K562 (cell line): ENCODE measurements around the gene DLX2. TPM values are rescaled to one million over a fixed set of nuclear protein-coding genes. Genes with fewer than 3 reads are reported as not detected.

ENCODE experiments used
- AFF4 ChIP-seq: sonication (generic); formaldehyde crosslinking; IDR thresholded peaks from 2 replicates; pipeline ENCODE4 v1.8.0; 2023; ENCODE audit warnings: mild to moderate bottlenecking, missing genetic modification reagents
- ARID2 ChIP-seq: fragments of 450-650 bp; IDR thresholded peaks from 2 replicates; pipeline ENCODE4 v1.6.1; 2017; ENCODE audit warnings: antibody characterized with exemption, mild to moderate bottlenecking
- CBFA2T3 ChIP-seq: fragments of 450-650 bp; IDR thresholded peaks from 2 replicates; pipeline ENCODE4 v1.6.1; 2017
- FOXP1 ChIP-seq: sonication (generic); formaldehyde crosslinking; IDR thresholded peaks from 2 replicates; pipeline ENCODE4 v1.8.0; 2022; ENCODE audit warnings: mild to moderate bottlenecking, missing genetic modification reagents
- HNRNPH1 ChIP-seq: fragments of 200-400 bp; formaldehyde crosslinking; optimal IDR thresholded peaks from 2 replicates; pipeline ENCODE3; 2017; ENCODE audit warnings: low read depth, mild to moderate bottlenecking, low read length, moderate library complexity
- LARP7 ChIP-seq: fragments of 450-650 bp; IDR thresholded peaks from 2 replicates; pipeline ENCODE4 v1.6.1; 2016
- MYC ChIP-seq, 2 experiments: fragments of 250-450 bp in 1 of 2; sonication (Bioruptor Pico) in 1 of 2; IDR thresholded peaks; 2 replicates each; pipeline versions ENCODE4 v1.5.1 to v1.6.1; 2012 to 2021; ENCODE audit warnings: low read depth in 2 of 2, borderline replicate concordance in 1 of 2, improper control_type of control experiment in 1 of 2, low read length in 1 of 2, mild to moderate bottlenecking in 1 of 2, moderate library complexity in 1 of 2
- NFRKB ChIP-seq: fragments of 450-650 bp; IDR thresholded peaks from 2 replicates; pipeline ENCODE4 v1.6.1; 2016; ENCODE audit warnings: low read depth
- NR0B1 ChIP-seq: fragments of 450-650 bp; IDR thresholded peaks from one replicate; pipeline ENCODE4 v1.6.1; 2018; ENCODE audit warnings: mild to moderate bottlenecking, moderate library complexity; ENCODE audit not compliant: partially characterized antibody
- NR2C1 ChIP-seq, 2 experiments: fragments of 450-650 bp; IDR thresholded peaks; 2 replicates each; pipeline ENCODE4 v1.6.1; 2017; ENCODE audit warnings: mild to moderate bottlenecking in 2 of 2, antibody characterized with exemption in 1 of 2, inconsistent platforms in 1 of 2, missing compliant biosample characterization in 1 of 2, missing genetic modification characterization in 1 of 2
- PRMT5 ChIP-seq: sonication (generic); formaldehyde crosslinking; IDR thresholded peaks from 2 replicates; pipeline ENCODE4 v1.5.0; 2020; ENCODE audit warnings: missing genetic modification reagents
- RFX5 ChIP-seq: IDR thresholded peaks from 2 replicates; pipeline ENCODE4 v1.6.1; 2011; ENCODE audit warnings: low read depth, mild to moderate bottlenecking, improper control_type of control experiment, low read length
- TCF3 ChIP-seq: sonication (generic); formaldehyde crosslinking; IDR thresholded peaks from 2 replicates; pipeline ENCODE4 v1.4.0; 2020; ENCODE audit warnings: mild to moderate bottlenecking, missing genetic modification reagents
- ZBED1 ChIP-seq: IDR thresholded peaks from 2 replicates; pipeline ENCODE4 v1.6.1; 2014
- ZNF395 ChIP-seq: fragments of 200-800 bp; sonication (Bioruptor generic); IDR thresholded peaks from 2 replicates; pipeline ENCODE4 v1.6.1; 2017; ENCODE audit warnings: missing genetic modification characterization, missing compliant biosample characterization
- ZNF444 ChIP-seq: fragments of 250-450 bp; sonication (Bioruptor Pico); IDR thresholded peaks from 2 replicates; pipeline ENCODE4 v1.4.0; 2020; ENCODE audit warnings: mild to moderate bottlenecking, moderate library complexity
- polyA plus RNA-seq, 8 experiments: library from polyadenylated mRNA; depleted of rRNA in 4 of 8; stranded (reverse) in 5 of 8; unstranded in 3 of 8; fragments of >200 nt; fragmentation: Nextera tagmentation in 2 of 8; fragmentation: Illumina TruSeq in 1 of 8; extraction: Ambion mirVana in 2 of 8; extraction: Trizol in 1 of 8; gene quantifications; 2 replicates each; pipeline versions ENCODE4 v1.2.1 to v1.2.3, GENCODE V29; 2011 to 2014; ENCODE audit warnings: inconsistent platforms in 1 of 8, missing spikeins in 1 of 8
- total RNA-seq, 7 experiments: library from RNA; depleted of rRNA in 6 of 7; stranded (reverse); fragments of >200 nt in 6 of 7; fragmentation: Illumina TruSeq in 2 of 7; extraction: Trizol in 2 of 7; gene quantifications; 2 replicates each; pipeline versions ENCODE4 v1.2.1 to v1.2.3, GENCODE V29; 2011 to 2021; ENCODE audit warnings: low replicate concordance in 1 of 7
- TF ChIP-seq, protein P1 (sequence below), 2 experiments: fragments of 450-650 bp; IDR thresholded peaks; 2 replicates each; pipeline ENCODE4 v1.6.1; 2016
- TF ChIP-seq, protein P2 (sequence below), 2 experiments: fragments of 450-650 bp in 1 of 2; sonication (generic) in 1 of 2; formaldehyde crosslinking in 1 of 2; IDR thresholded peaks in 1 of 2; conservative IDR thresholded peaks in 1 of 2; 2 replicates each; pipeline versions ENCODE4 v1.6.1 to v1.8.1; 2016 to 2023; ENCODE audit warnings: mild to moderate bottlenecking in 2 of 2, moderate library complexity in 2 of 2, inconsistent platforms in 1 of 2, missing genetic modification reagents in 1 of 2

The DLX2 gene
- total and polyA plus RNA-seq, 9 of the 15 experiments (the other 6 are each of a cell fraction or from before 2014, with no cell fraction given), result 0.14 to 4.3 (median 0.86) TPM

GRCh38 chr2:172098650-172099471 is 3.8 kb downstream of the DLX2 start (continued):
- TF ChIP-seq, protein P1, sequence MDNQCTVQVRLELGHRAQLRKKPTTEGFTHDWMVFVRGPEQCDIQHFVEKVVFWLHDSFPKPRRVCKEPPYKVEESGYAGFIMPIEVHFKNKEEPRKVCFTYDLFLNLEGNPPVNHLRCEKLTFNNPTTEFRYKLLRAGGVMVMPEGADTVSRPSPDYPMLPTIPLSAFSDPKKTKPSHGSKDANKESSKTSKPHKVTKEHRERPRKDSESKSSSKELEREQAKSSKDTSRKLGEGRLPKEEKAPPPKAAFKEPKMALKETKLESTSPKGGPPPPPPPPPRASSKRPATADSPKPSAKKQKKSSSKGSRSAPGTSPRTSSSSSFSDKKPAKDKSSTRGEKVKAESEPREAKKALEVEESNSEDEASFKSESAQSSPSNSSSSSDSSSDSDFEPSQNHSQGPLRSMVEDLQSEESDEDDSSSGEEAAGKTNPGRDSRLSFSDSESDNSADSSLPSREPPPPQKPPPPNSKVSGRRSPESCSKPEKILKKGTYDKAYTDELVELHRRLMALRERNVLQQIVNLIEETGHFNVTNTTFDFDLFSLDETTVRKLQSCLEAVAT (IDR thresholded peaks at IDR 0.05), result peak; percentile 88
- peak; percentile 40; the same call in 1 of the 2 replicates for TF ChIP-seq TCF3 (CRISPR knock-in tag)
- peak; percentile 91 for TF ChIP-seq ZNF395 (CRISPR knock-in tag)
- TF ChIP-seq, protein P2, sequence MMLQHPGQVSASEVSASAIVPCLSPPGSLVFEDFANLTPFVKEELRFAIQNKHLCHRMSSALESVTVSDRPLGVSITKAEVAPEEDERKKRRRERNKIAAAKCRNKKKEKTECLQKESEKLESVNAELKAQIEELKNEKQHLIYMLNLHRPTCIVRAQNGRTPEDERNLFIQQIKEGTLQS (IDR thresholded peaks at IDR 0.05), result peak; percentile 82
- TF ChIP-seq, protein P2 (CRISPR knock-in tag; conservative IDR thresholded peaks at IDR 0.05), result peak; percentile 92
- no peak for TF ChIP-seq ZNF444 (CRISPR knock-in tag)
- no peak for TF ChIP-seq AFF4 (CRISPR knock-in tag)
- TF ChIP-seq NR2C1 (IDR thresholded peaks at IDR 0.05), result no peak
- TF ChIP-seq NR2C1 (tag; IDR thresholded peaks at IDR 0.05), result no peak
- no peak; the same call in 1 of the 2 replicates for TF ChIP-seq FOXP1
- TF ChIP-seq PRMT5 (CRISPR knock-in tag), result no peak
- TF ChIP-seq LARP7, result peak; percentile 93; the same call in 1 of the 2 replicates
- TF ChIP-seq ZBED1, result no peak
- peak; percentile 2; the same call in 1 of the 2 replicates for TF ChIP-seq CBFA2T3
- peak; percentile 86 for TF ChIP-seq MYC (IDR thresholded peaks at IDR 0.05; ENCODE audit: low read depth, low read length)
- 0 out of 2 replicates have a peak, but pooled peaks have one; percentile 29 for TF ChIP-seq MYC (CRISPR knock-in tag; IDR thresholded peaks at IDR 0.05; ENCODE audit: borderline replicate concordance, low read depth)
- no peak for TF ChIP-seq HNRNPH1
- TF ChIP-seq NR0B1, result no peak
- TF ChIP-seq ARID2, result no peak
- TF ChIP-seq RFX5, result no peak
- peak; percentile 63 for TF ChIP-seq NFRKB
